Glomerular endothelial cell (primary cell): ENCODE results near the gene SKA1. TPM values are rescaled to one million over a fixed set of nuclear protein-coding genes. Genes with fewer than 3 reads are reported as not detected.
"Not testable (repeated sequence)": the region's sequence is repeated elsewhere in the genome, so short reads cannot be mapped to it uniquely, and the experiment has no call there.

ENCODE experiments used
- DNase-seq: peaks from one replicate; pipeline ENCODE4 v3.0.0-alpha.2; 2011; ENCODE audit warnings: low read depth, low spot score; ENCODE audit errors: extremely low read depth
- total RNA-seq: library from RNA; depleted of rRNA; stranded (reverse); fragments of >200 nt; gene quantifications from 2 replicates; pipeline ENCODE4 v1.2.3, GENCODE V29; 2015

Gene SKA1
- total RNA-seq, 1 donor from 2014 or later = 9.8 TPM

- no peak for DNase-seq
Measured at GRCh38 chr18:50427896-50428295, 53.0 kb downstream of the SKA1 start.

GRCh38 chr18:50428531-50429206 is 53.8 kb downstream of the SKA1 start:
- no peak for DNase-seq

- no peak for DNase-seq
Measured at GRCh38 chr18:50429207-50429948, 54.5 kb downstream of the SKA1 start.

GRCh38 chr18:50432915-50433314 is 58.1 kb downstream of the SKA1 start:
- DNase-seq = no peak

GRCh38 chr18:50436742-50437141 is 61.9 kb downstream of the SKA1 start:
- not testable (repeated sequence) for DNase-seq

GRCh38 chr18:50439460-50440015 is 64.7 kb downstream of the SKA1 start:
- DNase-seq = no peak

GRCh38 chr18:50441016-50441415 is 66.2 kb downstream of the SKA1 start:
- no peak for DNase-seq

- no peak for DNase-seq
Measured at GRCh38 chr18:50441501-50441900, 66.7 kb downstream of the SKA1 start.

Other genes with a start within 250 kb of the SKA1 start
- 1.8 and 11.2 TPM in 2 replicates for gene MYO5B, start 179.9 kb upstream of the SKA1 start, total RNA-seq
- gene CFAP53, start 108.6 kb upstream of the SKA1 start, total RNA-seq = 0.10 and 0.18 TPM in 2 replicates
- gene MBD1, start 93.5 kb upstream of the SKA1 start, total RNA-seq = 55.2 and 65.3 TPM in 2 replicates
- 38.8 and 48.4 TPM in 2 replicates for gene CXXC1, start 87.4 kb upstream of the SKA1 start, total RNA-seq
- 0.05 TPM in 1 of 2 replicates, not detected in the other for gene MAPK4, start 185.0 kb downstream of the SKA1 start, total RNA-seq